ENCODE measurements around the gene ZNF44. TPM values are rescaled to one million over a fixed set of nuclear protein-coding genes. Genes with fewer than 3 reads are reported as not detected.

The ZNF44 gene
- total and polyA plus RNA-seq, 8 donors: 3.2 to 33.8 (median 9.9) TPM

- no peak overlapping the region for H3K27ac ChIP-seq
- peaks cover 38 to 100% (median 81%) of the 10 kb centered on the region in 4 donors for H3K9me3 ChIP-seq
- no peak for TF ChIP-seq CTCF (IDR thresholded peaks at IDR 0.05)
- no peak for TF ChIP-seq POLR2A (IDR thresholded peaks at IDR 0.05)
- no peak for TF ChIP-seq EP300 (IDR thresholded peaks at IDR 0.05)
- TF ChIP-seq POLR2AphosphoS5 (IDR thresholded peaks at IDR 0.05): no peak
- intact Hi-C loops (cut with DNase I; ENCODE audit: low total_unique reads): no loop called here
- H3K36me3 ChIP-seq: peaks cover 41 to 86% (median 80%) of the 10 kb centered on the region in 4 donors
- no peaks in the 10 kb centered on the region for H3K27me3 ChIP-seq
- H3K4me3 ChIP-seq: no peak overlapping the region
- DNase-seq: no peak
- no peaks in the 10 kb centered on the region for H3K4me1 ChIP-seq
- WGBS, 5 donors: 95 to 99% (median 98%) methylated on average over 5 of the region's 5 CpGs
These were observed 22.3 kb downstream of the ZNF44 start for GRCh38 chr19:12272386-12272785.

GRCh38 chr19:12270854-12271253, 23.8 kb downstream of the ZNF44 start:
- Histone ChIP-seq H3K27ac (no peak overlapping the region), H3K9me3 (peaks cover 45 to 100% (median 85%) of the 10 kb centered on the region in 4 donors), H3K36me3 (peaks cover 38 to 72% (median 68%) of the 10 kb centered on the region in 4 donors), H3K4me1 (no peaks in the 10 kb centered on the region), H3K27me3 (no peaks in the 10 kb centered on the region), H3K4me3 (no peak overlapping the region)
- intact Hi-C loops (cut with DNase I; ENCODE audit: low total_unique reads): no loop called here
- DNase-seq: no peak
- WGBS, 5 donors: 93 to 100% (median 98%) methylated on average over 2 of the region's 2 CpGs
- TF ChIP-seq POLR2AphosphoS5 (IDR thresholded peaks at IDR 0.05) (no peak), CTCF (IDR thresholded peaks at IDR 0.05) (no peak), POLR2A (IDR thresholded peaks at IDR 0.05) (no peak), EP300 (IDR thresholded peaks at IDR 0.05) (no peak)

- Histone ChIP-seq H3K4me3 (no peak overlapping the region), H3K27ac (no peak overlapping the region), H3K9me3 (peaks cover 30 to 96% (median 63%) of the 10 kb centered on the region in 4 donors), H3K36me3 (peaks cover 0 to 25% (median 21%) of the 10 kb centered on the region in 4 donors), H3K4me1 (no peaks in the 10 kb centered on the region), H3K27me3 (no peaks in the 10 kb centered on the region)
- TF ChIP-seq POLR2AphosphoS5 (IDR thresholded peaks at IDR 0.05): no peak
- no peak for TF ChIP-seq CTCF (IDR thresholded peaks at IDR 0.05)
- TF ChIP-seq EP300 (IDR thresholded peaks at IDR 0.05): no peak
- TF ChIP-seq POLR2A (IDR thresholded peaks at IDR 0.05): no peak
- intact Hi-C loops (cut with DNase I; ENCODE audit: low total_unique reads): no loop called here
- WGBS, 5 donors: 67 to 79% (median 73%) methylated on average over 31 to 46 of the region's 46 CpGs
- DNase-seq: no peak
These were observed 28.6 kb downstream of the ZNF44 start for GRCh38 chr19:12265921-12266704.

GRCh38 chr19:12261554-12261953, 33.1 kb downstream of the ZNF44 start:
- Histone ChIP-seq H3K4me1 (no peaks in the 10 kb centered on the region), H3K27me3 (no peaks in the 10 kb centered on the region), H3K9me3 (peaks cover 9 to 94% (median 47%) of the 10 kb centered on the region in 4 donors), H3K27ac (no peak overlapping the region), H3K36me3 (no peaks in the 10 kb centered on the region), H3K4me3 (no peak overlapping the region)
- WGBS, 5 donors: 93 to 100% (median 97%) methylated on average over 1 of the region's 1 CpG
- TF ChIP-seq EP300 (IDR thresholded peaks at IDR 0.05) (no peak), POLR2A (IDR thresholded peaks at IDR 0.05) (no peak), POLR2AphosphoS5 (IDR thresholded peaks at IDR 0.05) (no peak), CTCF (IDR thresholded peaks at IDR 0.05) (no peak)
- intact Hi-C loops (cut with DNase I; ENCODE audit: low total_unique reads): no loop called here
- DNase-seq: no peak
